Ascending aorta (tissue), 2 donors: Measurements from ENCODE around the gene PEF1. TPM values are rescaled to one million over a fixed set of nuclear protein-coding genes. Genes with fewer than 3 reads are reported as not detected.
A peak's percentile ranks its signal among the peaks of the same experiment; 100 is the strongest.

Experiments
- DNase-seq, 2 donors: peaks; one replicate each; pipeline ENCODE4 v3.0.0-alpha.2; 2019; ENCODE audit warnings: low spot score in 2 of 2
- H3K27ac ChIP-seq, 2 donors: fragments of 200-600 bp; sonication (generic); one replicate each; pipeline ENCODE4 v1.5.1; 2016 to 2017; ENCODE audit warnings: mild to moderate bottlenecking in 1 of 2
- H3K27me3 ChIP-seq: fragments of 200-600 bp; sonication (generic); one replicate; pipeline ENCODE4 v1.5.1; 2017
- H3K36me3 ChIP-seq, 2 donors: fragments of 200-600 bp; sonication (generic); one replicate each; pipeline ENCODE4 v1.5.1; 2016
- H3K4me1 ChIP-seq, 2 donors: fragments of 200-600 bp; sonication (generic); one replicate each; pipeline ENCODE4 v1.5.1; 2016 to 2017; ENCODE audit warnings: mild to moderate bottlenecking in 1 of 2
- H3K4me3 ChIP-seq, 2 donors: fragments of 200-600 bp; sonication (generic); one replicate each; pipeline ENCODE4 v1.5.1; 2016 to 2017; ENCODE audit warnings: mild to moderate bottlenecking in 1 of 2
- H3K9me3 ChIP-seq, 2 donors: fragments of 200-600 bp; sonication (generic); one replicate each; pipeline ENCODE4 v1.5.1; 2016
- intact Hi-C: fragments of 100-400 bp; cut with DNase I; formaldehyde crosslinking; loops from one replicate; pipeline ENCODE4 v1.15.1; 2023
- total RNA-seq: library from RNA; depleted of rRNA; stranded (reverse); fragments of >200 nt; gene quantifications from one replicate; pipeline ENCODE4 v1.1.0, GENCODE V29; 2016
- TF ChIP-seq, protein P1 (sequence below), 3 experiments: fragments of 200-600 bp in 2 of 3; fragments of 450-650 bp in 1 of 3; sonication (generic) in 2 of 3; IDR thresholded peaks; one replicate each; pipeline ENCODE4 v1.5.1; 2016 to 2019; ENCODE audit warnings: antibody characterized with exemption in 3 of 3, mild to moderate bottlenecking in 1 of 3, moderate library complexity in 1 of 3

The PEF1 gene
- total RNA-seq, 1 donor from 2014 or later = 340 TPM

DNA sequence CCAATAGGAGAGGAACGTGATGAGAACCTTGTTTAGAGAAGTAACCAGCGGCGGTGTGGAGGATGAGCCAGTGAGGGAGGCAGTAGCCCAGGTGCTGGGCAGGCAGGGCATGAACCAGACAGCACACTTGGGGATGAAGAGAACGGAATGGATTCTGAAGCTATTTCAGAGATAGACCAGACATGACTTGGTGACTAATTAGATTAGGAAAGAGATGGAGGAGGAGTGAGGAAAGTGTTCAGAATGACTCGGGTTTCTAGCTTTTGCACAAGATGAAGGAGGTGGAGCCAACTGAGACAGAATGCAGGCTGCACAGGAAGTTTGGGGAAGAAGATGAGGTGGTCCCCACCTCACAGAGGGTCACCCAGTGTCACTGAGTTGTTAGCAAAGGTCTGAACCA, 5.1 kb downstream of the PEF1 start:
- H3K36me3 ChIP-seq = peaks cover 5 to 8% of the 10 kb centered on the region in 2 donors
- H3K4me3 ChIP-seq = no peak overlapping the region
- intact Hi-C loops = no loop called here
- H3K27me3 ChIP-seq = no peaks in the 10 kb centered on the region
- no peak overlapping the region for H3K27ac ChIP-seq
- TF ChIP-seq, protein P1, sequence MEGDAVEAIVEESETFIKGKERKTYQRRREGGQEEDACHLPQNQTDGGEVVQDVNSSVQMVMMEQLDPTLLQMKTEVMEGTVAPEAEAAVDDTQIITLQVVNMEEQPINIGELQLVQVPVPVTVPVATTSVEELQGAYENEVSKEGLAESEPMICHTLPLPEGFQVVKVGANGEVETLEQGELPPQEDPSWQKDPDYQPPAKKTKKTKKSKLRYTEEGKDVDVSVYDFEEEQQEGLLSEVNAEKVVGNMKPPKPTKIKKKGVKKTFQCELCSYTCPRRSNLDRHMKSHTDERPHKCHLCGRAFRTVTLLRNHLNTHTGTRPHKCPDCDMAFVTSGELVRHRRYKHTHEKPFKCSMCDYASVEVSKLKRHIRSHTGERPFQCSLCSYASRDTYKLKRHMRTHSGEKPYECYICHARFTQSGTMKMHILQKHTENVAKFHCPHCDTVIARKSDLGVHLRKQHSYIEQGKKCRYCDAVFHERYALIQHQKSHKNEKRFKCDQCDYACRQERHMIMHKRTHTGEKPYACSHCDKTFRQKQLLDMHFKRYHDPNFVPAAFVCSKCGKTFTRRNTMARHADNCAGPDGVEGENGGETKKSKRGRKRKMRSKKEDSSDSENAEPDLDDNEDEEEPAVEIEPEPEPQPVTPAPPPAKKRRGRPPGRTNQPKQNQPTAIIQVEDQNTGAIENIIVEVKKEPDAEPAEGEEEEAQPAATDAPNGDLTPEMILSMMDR (IDR thresholded peaks at IDR 0.05) = no peak
- no peaks in the 10 kb centered on the region for H3K9me3 ChIP-seq
- DNase-seq = no peak
- H3K4me1 ChIP-seq = peaks cover 10 to 39% of the 10 kb centered on the region in 2 donors

DNA sequence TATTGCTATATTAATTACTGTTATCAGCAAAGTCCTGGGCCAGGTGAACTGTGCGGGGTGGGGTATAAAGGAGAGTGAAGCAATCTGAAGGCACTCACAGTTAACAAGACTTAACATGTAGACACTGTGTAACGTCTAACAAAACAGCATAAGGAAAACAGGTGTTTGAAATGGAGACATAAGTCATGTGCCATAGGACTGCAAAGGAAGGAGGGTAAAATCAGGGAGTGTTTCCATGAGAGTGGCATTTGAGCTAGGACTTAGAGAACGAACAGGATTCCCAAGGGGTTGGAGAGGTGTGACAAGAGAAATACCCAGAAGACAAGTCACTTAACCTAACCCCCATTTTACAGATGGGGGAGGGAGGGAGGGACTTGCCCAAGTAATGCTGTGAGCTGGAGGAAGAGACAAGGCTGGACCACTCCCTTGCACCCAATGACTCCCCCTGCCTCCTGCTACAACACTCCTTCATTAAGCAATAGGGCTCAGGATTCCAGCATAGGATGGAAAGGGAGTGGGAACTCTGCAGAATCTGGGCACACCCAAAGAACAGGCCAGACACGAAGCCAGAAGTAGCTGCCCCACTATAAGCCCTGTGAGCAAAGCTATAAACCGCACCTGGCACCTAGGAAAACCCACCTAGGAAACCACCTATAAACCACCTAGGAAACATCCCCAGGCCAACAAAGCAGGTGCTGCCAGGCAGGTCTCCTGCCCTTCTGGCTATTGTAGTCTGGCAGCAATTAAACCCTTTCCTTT, 6.6 kb downstream of the PEF1 start:
- TF ChIP-seq, protein P1 (IDR thresholded peaks at IDR 0.05) = no peak
- peaks cover 0 to 29% of the 10 kb centered on the region in 2 donors for H3K4me1 ChIP-seq
- no peaks in the 10 kb centered on the region for H3K9me3 ChIP-seq
- no peaks in the 10 kb centered on the region for H3K27me3 ChIP-seq
- H3K36me3 ChIP-seq = peaks cover 7 to 22% of the 10 kb centered on the region in 2 donors
- intact Hi-C loops = no loop called here
- H3K27ac ChIP-seq = no peak overlapping the region
- DNase-seq = no peak
- H3K4me3 ChIP-seq = no peak overlapping the region

DNA sequence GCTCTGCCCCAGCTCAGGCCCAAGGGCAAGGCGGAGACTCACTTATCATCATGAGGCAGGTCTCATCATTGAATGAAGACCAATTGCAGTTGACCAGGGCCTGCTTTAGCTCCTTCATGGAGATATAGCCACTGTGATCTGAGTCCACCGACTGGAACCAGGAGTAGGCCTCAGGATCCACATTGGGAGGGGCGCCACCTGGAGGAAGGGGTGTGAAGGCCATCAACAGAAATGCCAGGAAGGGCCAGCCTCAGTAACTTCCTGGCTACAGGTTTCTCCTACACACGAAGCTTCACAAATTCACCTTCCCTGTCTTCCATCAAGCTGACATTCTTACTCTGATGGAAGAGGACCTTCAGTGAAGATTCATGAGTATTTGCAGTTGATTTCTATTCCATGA, 11.6 kb downstream of the PEF1 start:
- Histone ChIP-seq H3K27me3 (no peaks in the 10 kb centered on the region), H3K27ac (peak overlapping the region; percentile 22 to 46), H3K9me3 (no peaks in the 10 kb centered on the region), H3K36me3 (peaks cover 35 to 64% of the 10 kb centered on the region in 2 donors), H3K4me3 (no peak overlapping the region), H3K4me1 (peaks cover 9 to 17% of the 10 kb centered on the region in 2 donors)
- no peak for DNase-seq
- TF ChIP-seq, protein P1 (IDR thresholded peaks at IDR 0.05) = peak in 1 of 3 experiments; percentile 32
- intact Hi-C loops = no loop called here

DNA sequence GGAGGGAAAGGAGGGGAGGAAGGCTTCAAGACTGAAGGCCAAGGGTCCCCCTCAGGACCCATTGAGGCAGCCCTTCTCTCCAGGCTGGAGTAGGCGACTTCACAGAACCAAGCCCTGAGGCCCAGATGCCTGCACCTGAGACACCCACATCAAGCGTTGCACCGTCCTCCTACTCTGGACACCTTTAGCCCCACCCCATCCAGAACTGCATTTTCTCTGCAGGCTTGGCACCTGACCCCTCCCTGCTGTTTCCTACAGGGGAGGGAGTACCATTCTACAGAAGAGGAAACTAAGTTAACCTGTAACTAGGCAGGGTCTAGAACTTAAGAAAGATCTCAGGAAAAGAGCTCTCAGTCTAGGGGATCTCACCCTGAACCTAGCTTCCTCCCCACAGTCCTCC, 12.0 kb downstream of the PEF1 start:
- Histone ChIP-seq H3K27ac (peak overlapping the region; percentile 22 to 46), H3K4me1 (peaks cover 11 to 19% of the 10 kb centered on the region in 2 donors), H3K27me3 (no peaks in the 10 kb centered on the region), H3K9me3 (no peaks in the 10 kb centered on the region), H3K36me3 (peaks cover 35 to 64% of the 10 kb centered on the region in 2 donors), H3K4me3 (no peak overlapping the region)
- intact Hi-C loops = no loop called here
- TF ChIP-seq, protein P1 (IDR thresholded peaks at IDR 0.05) = no peak
- no peak for DNase-seq

DNA sequence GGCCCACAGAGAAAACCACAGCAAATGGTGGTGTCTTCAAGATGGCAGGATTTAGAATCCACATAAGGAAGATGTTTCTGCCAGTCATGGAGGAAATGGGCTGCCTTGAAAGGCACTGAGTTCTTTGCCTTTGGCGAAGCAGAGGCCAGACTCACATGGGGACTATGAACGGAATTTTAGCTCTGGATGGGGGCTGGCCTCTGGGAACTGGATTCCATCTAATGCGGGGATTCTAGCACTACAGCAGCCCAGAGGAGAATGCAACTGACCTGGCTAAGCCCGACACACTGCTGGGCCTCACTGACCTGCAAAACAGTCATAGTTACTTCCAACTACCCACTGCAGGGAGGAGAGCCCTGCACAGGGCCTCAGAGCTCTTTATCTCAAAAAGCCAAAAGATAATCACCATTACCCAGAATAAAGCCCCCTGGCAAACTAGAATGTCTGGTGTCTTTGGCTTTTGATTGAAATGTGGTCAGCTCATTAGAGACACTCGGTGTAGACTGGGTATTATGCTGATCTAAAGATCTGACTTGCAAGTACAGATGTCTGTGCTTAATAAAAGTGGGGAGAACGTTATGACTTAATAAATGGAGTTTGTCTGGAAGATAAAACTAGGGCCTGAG, 15.6 kb downstream of the PEF1 start:
- Histone ChIP-seq H3K4me1 (peaks cover 22 to 40% of the 10 kb centered on the region in 2 donors), H3K27me3 (no peaks in the 10 kb centered on the region), H3K27ac (peak overlapping the region; percentile 90 to 91), H3K36me3 (peaks cover 31 to 52% of the 10 kb centered on the region in 2 donors), H3K9me3 (no peaks in the 10 kb centered on the region), H3K4me3 (no peak overlapping the region)
- DNase-seq = no peak
- intact Hi-C loops = loop anchor here (5.0 kb wide), 1 partner anchor 37 kb away; no protein-coding TSS in a partner anchor
- TF ChIP-seq, protein P1 (IDR thresholded peaks at IDR 0.05) = no peak
